ENCODE results near the gene ARHGEF17. TPM values are rescaled to one million over a fixed set of nuclear protein-coding genes. Genes with fewer than 3 reads are reported as not detected.

ARHGEF17 gene
- total and polyA plus RNA-seq, 2 of the 13 experiments (the other 11 are each of a cell fraction or from before 2014, with no cell fraction given): 10.7 to 28.8 TPM

DNA sequence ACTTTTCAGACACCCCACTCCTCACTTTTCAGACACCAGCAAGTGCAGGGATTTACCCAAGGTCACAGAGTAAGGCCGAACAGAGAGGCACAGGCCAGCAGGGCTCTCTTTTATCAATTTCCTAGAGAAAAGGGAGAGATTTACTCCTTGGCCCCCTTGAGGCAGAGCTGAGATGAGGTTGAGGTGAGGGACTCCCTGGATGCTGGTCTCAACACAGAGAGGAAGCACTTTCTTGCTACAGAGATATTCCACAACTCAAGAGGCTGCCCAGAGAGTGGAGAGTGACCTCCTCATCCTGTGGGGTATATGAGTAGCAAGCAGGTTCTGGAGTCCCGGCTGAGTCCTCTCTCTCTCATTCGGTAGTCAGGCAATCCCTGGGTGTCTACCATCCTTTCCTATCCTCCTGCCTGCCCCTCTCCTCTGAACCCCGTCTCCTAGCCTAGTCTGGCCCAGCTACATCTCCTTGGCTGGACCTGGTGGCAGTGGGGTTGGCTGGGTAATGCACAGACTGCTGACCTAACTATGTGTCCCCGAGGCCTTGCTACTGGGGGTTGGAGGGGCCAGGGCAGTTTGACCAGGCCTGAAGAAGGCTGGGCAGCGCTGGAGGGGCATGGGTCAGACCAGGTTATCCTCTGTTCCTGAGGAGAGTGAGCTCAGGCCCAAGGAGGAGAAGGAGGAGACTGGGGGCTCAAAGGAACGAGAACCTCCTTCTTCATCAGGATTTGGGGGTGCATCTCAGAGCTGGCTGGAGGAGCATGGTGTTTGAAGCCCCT lies 1.8 kb upstream of the ARHGEF17 start (continued):
- TF ChIP-seq, protein P1, sequence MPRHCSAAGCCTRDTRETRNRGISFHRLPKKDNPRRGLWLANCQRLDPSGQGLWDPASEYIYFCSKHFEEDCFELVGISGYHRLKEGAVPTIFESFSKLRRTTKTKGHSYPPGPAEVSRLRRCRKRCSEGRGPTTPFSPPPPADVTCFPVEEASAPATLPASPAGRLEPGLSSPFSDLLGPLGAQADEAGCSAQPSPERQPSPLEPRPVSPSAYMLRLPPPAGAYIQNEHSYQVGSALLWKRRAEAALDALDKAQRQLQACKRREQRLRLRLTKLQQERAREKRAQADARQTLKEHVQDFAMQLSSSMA (CRISPR knock-in tag; IDR thresholded peaks at IDR 0.05): no peak
- TF ChIP-seq KDM1A (CRISPR knock-in tag; IDR thresholded peaks at IDR 0.05) (no peak), ZNF878 (CRISPR knock-in tag; IDR thresholded peaks at IDR 0.05) (no peak)
- TF ChIP-seq, protein P2, sequence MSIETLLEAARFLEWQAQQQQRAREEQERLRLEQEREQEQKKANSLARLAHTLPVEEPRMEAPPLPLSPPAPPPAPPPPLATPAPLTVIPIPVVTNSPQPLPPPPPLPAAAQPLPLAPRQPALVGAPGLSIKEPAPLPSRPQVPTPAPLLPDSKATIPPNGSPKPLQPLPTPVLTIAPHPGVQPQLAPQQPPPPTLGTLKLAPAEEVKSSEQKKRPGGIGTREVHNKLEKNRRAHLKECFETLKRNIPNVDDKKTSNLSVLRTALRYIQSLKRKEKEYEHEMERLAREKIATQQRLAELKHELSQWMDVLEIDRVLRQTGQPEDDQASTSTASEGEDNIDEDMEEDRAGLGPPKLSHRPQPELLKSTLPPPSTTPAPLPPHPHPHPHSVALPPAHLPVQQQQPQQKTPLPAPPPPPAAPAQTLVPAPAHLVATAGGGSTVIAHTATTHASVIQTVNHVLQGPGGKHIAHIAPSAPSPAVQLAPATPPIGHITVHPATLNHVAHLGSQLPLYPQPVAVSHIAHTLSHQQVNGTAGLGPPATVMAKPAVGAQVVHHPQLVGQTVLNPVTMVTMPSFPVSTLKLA (IDR thresholded peaks at IDR 0.05): no peak

DNA sequence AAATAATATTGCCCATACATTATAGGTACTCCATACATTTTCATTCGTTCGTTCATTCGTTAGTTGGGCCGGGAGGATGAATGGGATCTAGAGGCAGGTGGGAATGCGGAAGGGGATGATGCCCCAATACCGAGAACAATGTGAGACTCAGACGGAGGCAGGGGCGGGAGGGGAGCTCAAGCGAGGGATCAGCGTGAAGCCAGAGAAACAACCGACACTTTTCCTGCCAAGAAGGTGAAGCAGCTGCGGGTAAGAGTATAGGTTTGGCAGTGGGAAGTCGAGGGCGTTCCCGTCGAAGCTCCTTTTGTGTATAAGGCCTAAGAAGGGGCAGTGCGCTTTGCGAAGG lies 1.1 kb upstream of the ARHGEF17 start:
- ATAC-seq (no peak), DNase-seq (ENCODE audit: low spot score) (no peak), FAIRE-seq (no peak)
- H3K79me2 ChIP-seq (ENCODE audit: insufficient read depth, low read length): peaks cover 24% of the 10 kb centered on the region
- no peaks in the 10 kb centered on the region; a peak in 1 of 5 replicates for H3K36me3 ChIP-seq (replicated peaks in 1 of 2; ENCODE audit: control insufficient read depth in 1 of 2, insufficient read depth in 2 of 2, low read length in 2 of 2)
- peak overlapping the region; percentile 33 for H3K9ac ChIP-seq (ENCODE audit: insufficient read depth, low read depth, low read length)
- no peaks in the 10 kb centered on the region; the same call in 1 of the 2 replicates for H4K20me1 ChIP-seq (ENCODE audit: insufficient read depth, low read length)
- TF ChIP-seq, protein P3, sequence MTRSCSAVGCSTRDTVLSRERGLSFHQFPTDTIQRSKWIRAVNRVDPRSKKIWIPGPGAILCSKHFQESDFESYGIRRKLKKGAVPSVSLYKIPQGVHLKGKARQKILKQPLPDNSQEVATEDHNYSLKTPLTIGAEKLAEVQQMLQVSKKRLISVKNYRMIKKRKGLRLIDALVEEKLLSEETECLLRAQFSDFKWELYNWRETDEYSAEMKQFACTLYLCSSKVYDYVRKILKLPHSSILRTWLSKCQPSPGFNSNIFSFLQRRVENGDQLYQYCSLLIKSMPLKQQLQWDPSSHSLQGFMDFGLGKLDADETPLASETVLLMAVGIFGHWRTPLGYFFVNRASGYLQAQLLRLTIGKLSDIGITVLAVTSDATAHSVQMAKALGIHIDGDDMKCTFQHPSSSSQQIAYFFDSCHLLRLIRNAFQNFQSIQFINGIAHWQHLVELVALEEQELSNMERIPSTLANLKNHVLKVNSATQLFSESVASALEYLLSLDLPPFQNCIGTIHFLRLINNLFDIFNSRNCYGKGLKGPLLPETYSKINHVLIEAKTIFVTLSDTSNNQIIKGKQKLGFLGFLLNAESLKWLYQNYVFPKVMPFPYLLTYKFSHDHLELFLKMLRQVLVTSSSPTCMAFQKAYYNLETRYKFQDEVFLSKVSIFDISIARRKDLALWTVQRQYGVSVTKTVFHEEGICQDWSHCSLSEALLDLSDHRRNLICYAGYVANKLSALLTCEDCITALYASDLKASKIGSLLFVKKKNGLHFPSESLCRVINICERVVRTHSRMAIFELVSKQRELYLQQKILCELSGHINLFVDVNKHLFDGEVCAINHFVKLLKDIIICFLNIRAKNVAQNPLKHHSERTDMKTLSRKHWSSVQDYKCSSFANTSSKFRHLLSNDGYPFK (CRISPR knock-in tag; IDR thresholded peaks at IDR 0.05; ENCODE audit: borderline replicate concordance): no peak
- TF ChIP-seq ZNF446 (CRISPR knock-in tag; IDR thresholded peaks at IDR 0.05): 0 out of 2 replicates have a peak, but pooled peaks have one; percentile 5
- 0 out of 2 replicates have a peak, but pooled peaks have one; percentile 29 for TF ChIP-seq EEA1 (CRISPR knock-in tag; IDR thresholded peaks at IDR 0.05; ENCODE audit: borderline replicate concordance)
- TF ChIP-seq TCF7 (IDR thresholded peaks at IDR 0.05; ENCODE audit: low read depth): no peak
- TF ChIP-seq SATB2 (CRISPR knock-in tag; IDR thresholded peaks at IDR 0.05): 0 out of 2 replicates have a peak, but pooled peaks have one; percentile 22
- 0 out of 2 replicates have a peak, but pooled peaks have one; percentile 38 for TF ChIP-seq ZBTB3 (CRISPR knock-in tag; IDR thresholded peaks at IDR 0.05; ENCODE audit: borderline replicate concordance, low read depth)
- TF ChIP-seq, protein P4, sequence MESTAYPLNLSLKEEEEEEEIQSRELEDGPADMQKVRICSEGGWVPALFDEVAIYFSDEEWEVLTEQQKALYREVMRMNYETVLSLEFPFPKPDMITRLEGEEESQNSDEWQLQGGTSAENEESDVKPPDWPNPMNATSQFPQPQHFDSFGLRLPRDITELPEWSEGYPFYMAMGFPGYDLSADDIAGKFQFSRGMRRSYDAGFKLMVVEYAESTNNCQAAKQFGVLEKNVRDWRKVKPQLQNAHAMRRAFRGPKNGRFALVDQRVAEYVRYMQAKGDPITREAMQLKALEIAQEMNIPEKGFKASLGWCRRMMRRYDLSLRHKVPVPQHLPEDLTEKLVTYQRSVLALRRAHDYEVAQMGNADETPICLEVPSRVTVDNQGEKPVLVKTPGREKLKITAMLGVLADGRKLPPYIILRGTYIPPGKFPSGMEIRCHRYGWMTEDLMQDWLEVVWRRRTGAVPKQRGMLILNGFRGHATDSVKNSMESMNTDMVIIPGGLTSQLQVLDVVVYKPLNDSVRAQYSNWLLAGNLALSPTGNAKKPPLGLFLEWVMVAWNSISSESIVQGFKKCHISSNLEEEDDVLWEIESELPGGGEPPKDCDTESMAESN (CRISPR knock-in tag; conservative IDR thresholded peaks at IDR 0.05): 0 out of 2 replicates have a peak, but pooled peaks have one; percentile 11
- no peak for TF ChIP-seq FOXJ3 (CRISPR knock-in tag; IDR thresholded peaks at IDR 0.05; ENCODE audit: borderline replicate concordance)
- TF ChIP-seq CCAR2 (optimal IDR thresholded peaks at IDR 0.05; ENCODE audit: low read depth, low read length): peak; percentile 28
- TF ChIP-seq NCOR1 (IDR thresholded peaks at IDR 0.05; ENCODE audit: borderline replicate concordance, low read length): peak; percentile 4; the same call in 1 of the 2 replicates
- CTCF ChIA-PET (ENCODE audit: low intra/inter-chr PET ratio, low total read pairs): interaction anchor here (0.8 to 2.9 kb wide), 8 partner anchors 17 to 87 kb away, joined by 3 to 90 read pairs (median 4); no protein-coding TSS in a partner anchor
- in situ Hi-C loops (cut with HindIII; ENCODE audit: extremely low pct_ligation_motif_present, low pct_unique_long_range_greater_than_20kb): loop anchor here (5.0 kb wide), 1 partner anchor 35 kb away; no protein-coding TSS in a partner anchor
- peak overlapping the region; percentile 48 to 86 (median 85) for H3K4me3 ChIP-seq (replicated peaks in 1 of 3; ENCODE audit: insufficient read depth in 1 of 3, low read depth in 2 of 3, low read length in 3 of 3)
- no peak overlapping the region for H3K27ac ChIP-seq (ENCODE audit: extremely low read length, insufficient read depth, low read length)
- H3K9me3 ChIP-seq (ENCODE audit: low read length): no peaks in the 10 kb centered on the region
- POLR2A ChIA-PET: interaction anchor here (0.6 to 6.2 kb wide), 19 partner anchors 9 to 1264 kb away, joined by 3 to 205 read pairs (median 5); partner anchors contain the start of gene P2RY6
- WGBS (ENCODE audit: low lambda C conversion rate): 10% methylated on average over 18 of the region's 18 CpGs
- H2AFZ ChIP-seq (ENCODE audit: low read length): peak overlapping the region; percentile 58
- peaks cover 0 to 9% of the 10 kb centered on the region in 2 experiments; a peak in 2 of 5 replicates for H3K27me3 ChIP-seq (ENCODE audit: control insufficient read depth in 1 of 2, insufficient read depth in 2 of 2, low read length in 2 of 2)
- peak overlapping the region; percentile 96 for H3K4me2 ChIP-seq (ENCODE audit: low read depth, low read length)
- BruUV-seq (replicated peaks): no TSS peak
- peaks cover 39% of the 10 kb centered on the region for H3K4me1 ChIP-seq (ENCODE audit: insufficient read depth, low read length)
- intact Hi-C loops (cut with micrococcal nuclease; ENCODE audit: unreplicated experiment): loop anchor here (1.0 kb wide), 3 partner anchors 24 to 86 kb away; no protein-coding TSS in a partner anchor

Measured in HepG2 (cell line).